ENCODE data around the gene DSE.

GRCh38 chr6:116465246-116465645 lies 94.5 kb downstream of the DSE start:
- no peak for TF ChIP-seq CTCF (IDR thresholded peaks at IDR 0.05)
- TF ChIP-seq REST (IDR thresholded peaks at IDR 0.05), result no peak
- no peak for TF ChIP-seq SMC3 (IDR thresholded peaks at IDR 0.05)
- no peak for TF ChIP-seq PHF8 (IDR thresholded peaks at IDR 0.05; ENCODE audit: borderline replicate concordance, low read depth)
- TF ChIP-seq BHLHE40 (IDR thresholded peaks at IDR 0.05; ENCODE audit: low read depth, low read length), result no peak
- TF ChIP-seq FOXS1 (CRISPR knock-in tag; IDR thresholded peaks at IDR 0.05), result no peak
- no peak for TF ChIP-seq SREBF2 (IDR thresholded peaks at IDR 0.05)
- no peak for TF ChIP-seq FOSL2 (IDR thresholded peaks at IDR 0.05)
- no peak for TF ChIP-seq FOSL2 (CRISPR knock-in tag; IDR thresholded peaks at IDR 0.05)
- TF ChIP-seq EP300 (IDR thresholded peaks at IDR 0.05), result no peak
- no peak for TF ChIP-seq MYC (IDR thresholded peaks at IDR 0.05; ENCODE audit: borderline replicate concordance, low read length)
- TF ChIP-seq NR3C1 (IDR thresholded peaks at IDR 0.05), result no peak
